Tibial nerve (tissue), 3 donors: ENCODE measurements around the gene NOL12.

Source experiments
- CTCF ChIP-seq, 5 experiments: fragments of 200-600 bp in 3 of 5; fragments of 450-650 bp in 2 of 5; sonication (generic) in 3 of 5; IDR thresholded peaks; one replicate each; pipeline ENCODE4 v1.5.1; 2016 to 2019; ENCODE audit warnings: antibody characterized with exemption in 5 of 5, mild to moderate bottlenecking in 3 of 5, moderate library complexity in 2 of 5
- POLR2A ChIP-seq, 2 donors: fragments of 450-650 bp; IDR thresholded peaks; one replicate each; pipeline ENCODE4 v1.6.1; 2017; ENCODE audit warnings: antibody characterized with exemption in 2 of 2, mild to moderate bottlenecking in 2 of 2, moderate library complexity in 2 of 2

- TF ChIP-seq POLR2A (IDR thresholded peaks at IDR 0.05) (no peak), CTCF (IDR thresholded peaks at IDR 0.05) (no peak)
Measured at GRCh38 chr22:37732699-37733607, 46.8 kb downstream of the NOL12 start.
